GM21786 (cell line): Measurements from ENCODE around the gene SIDT1.

ENCODE experiments used
- ATAC-seq: cut with Tn5 transposase; IDR thresholded peaks from one replicate; pipeline ENCODE4 v1.9.1; 2021; ENCODE audit not compliant: unreplicated experiment

Gene SIDT1

DNA sequence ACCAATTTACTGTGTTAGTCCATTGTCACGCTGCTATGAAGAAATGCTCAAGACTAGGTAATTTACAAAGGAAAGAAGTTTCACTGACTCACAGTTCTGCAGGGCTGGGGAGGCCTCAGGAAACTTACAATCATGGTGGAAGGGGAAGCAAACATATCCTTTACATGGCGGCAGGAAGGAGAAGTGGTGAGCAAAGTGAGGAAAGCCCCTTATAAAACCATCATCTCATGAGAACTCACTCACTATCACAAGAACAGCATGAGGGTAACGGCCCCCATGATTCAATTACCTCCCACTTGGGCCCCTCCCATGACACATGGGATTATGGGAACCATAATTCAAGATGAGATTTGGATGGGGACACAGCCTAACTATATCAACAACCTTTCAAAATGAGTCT lies 143.9 kb downstream of the SIDT1 start:
- ATAC-seq = no peak

- no peak for ATAC-seq
Observed at GRCh38 chr3:113677737-113678136, 145.4 kb downstream of the SIDT1 start.

- ATAC-seq = no peak
Observed at GRCh38 chr3:113678773-113679172, 146.4 kb downstream of the SIDT1 start.
